Renal cortex interstitium (tissue), 15 donors: Measurements from ENCODE around the gene S100A4. TPM values are rescaled to one million over a fixed set of nuclear protein-coding genes. Genes with fewer than 3 reads are reported as not detected.
"Not testable (repeated sequence)": the region's sequence is repeated elsewhere in the genome, so short reads cannot be mapped to it uniquely, and the experiment has no call there.

Experiments
- DNase-seq, 11 donors: peaks; one replicate each; pipeline ENCODE4 v3.0.0-alpha.2; 2013; ENCODE audit warnings: low read depth in 9 of 11, low spot score in 4 of 11; ENCODE audit errors: extremely low read depth in 1 of 11
- long read RNA-seq, 16 experiments: transcript quantifications; one replicate each; lab custom pipeline, GENCODE V29; 2026
- polyA plus RNA-seq, 3 donors: library from polyadenylated mRNA; unstranded; fragments of 120-200 nt; gene quantifications; one replicate each; pipeline ENCODE4 v1.2.1, GENCODE V29; 2013; ENCODE audit not compliant: insufficient read length in 3 of 3

S100A4 gene
- 10 to 100 TPM; 31.8 to 32.4 (median 32.1) TPM for polyA plus RNA-seq
- long read RNA-seq, donor 1, transcript S100A4-204 (3 exons, 600 nt): major isoform, 14 of 17 reads
- long read RNA-seq, donor 1, partial matches to known transcripts: 0 of 17 reads
- long read RNA-seq, donor 1, other reads (novel, unspliced or antisense): 0 of 17 reads
- long read RNA-seq, donor 2, transcript S100A4-204 (3 exons, 600 nt): major isoform, 29 of 40 reads
- long read RNA-seq, donor 2, transcript S100A4-206 (2 exons, 755 nt): minor isoform, 7 of 40 reads
- long read RNA-seq, donor 2, partial matches to known transcripts: 0 of 40 reads
- long read RNA-seq, donor 2, other reads (novel, unspliced or antisense): 0 of 40 reads
- long read RNA-seq, donor 3, transcript S100A4-206 (2 exons, 755 nt): minor isoform, 9 of 67 reads
- long read RNA-seq, donor 3, transcript S100A4-204 (3 exons, 600 nt): major isoform, 54 of 67 reads
- long read RNA-seq, donor 3, partial matches to known transcripts: 0 of 67 reads
- long read RNA-seq, donor 3, other reads (novel, unspliced or antisense): 0 of 67 reads
- long read RNA-seq, donor 4, transcript S100A4-204 (3 exons, 600 nt): major isoform, 10 of 17 reads
- long read RNA-seq, donor 4, partial matches to known transcripts: 0 of 17 reads
- long read RNA-seq, donor 4, other reads (novel, unspliced or antisense): 0 of 17 reads
- long read RNA-seq, donor 5: 0 reads
- long read RNA-seq, donor 6, transcript S100A4-204 (3 exons, 600 nt): major isoform, 14 of 21 reads
- long read RNA-seq, donor 6, partial matches to known transcripts: 0 of 21 reads
- long read RNA-seq, donor 6, other reads (novel, unspliced or antisense): 0 of 21 reads
- long read RNA-seq, donor 7, transcript S100A4-204 (3 exons, 600 nt): major isoform, 24 of 33 reads
- long read RNA-seq, donor 7, partial matches to known transcripts: 0 of 33 reads
- long read RNA-seq, donor 7, other reads (novel, unspliced or antisense): 0 of 33 reads
- long read RNA-seq, donor 8, transcript S100A4-206 (2 exons, 755 nt): minor isoform, 10 of 71 reads
- long read RNA-seq, donor 8, transcript S100A4-204 (3 exons, 600 nt): major isoform, 56 of 71 reads
- long read RNA-seq, donor 8, partial matches to known transcripts: 0 of 71 reads
- long read RNA-seq, donor 8, other reads (novel, unspliced or antisense): 0 of 71 reads
- long read RNA-seq, donor 9, transcript S100A4-204 (3 exons, 600 nt): major isoform, 16 of 30 reads
- long read RNA-seq, donor 9, transcript S100A4-206 (2 exons, 755 nt): minor isoform, 5 of 30 reads
- long read RNA-seq, donor 9, partial matches to known transcripts: 6 of 30 reads
- long read RNA-seq, donor 9, other reads (novel, unspliced or antisense): 0 of 30 reads
- long read RNA-seq, donor 10, transcript S100A4-203 (3 exons, 573 nt): minor isoform, 6 of 59 reads
- long read RNA-seq, donor 10, transcript S100A4-206 (2 exons, 755 nt): minor isoform, 7 of 59 reads
- long read RNA-seq, donor 10, transcript S100A4-204 (3 exons, 600 nt): major isoform, 43 of 59 reads
- long read RNA-seq, donor 10, partial matches to known transcripts: 0 of 59 reads
- long read RNA-seq, donor 10, other reads (novel, unspliced or antisense): 0 of 59 reads
- long read RNA-seq, donor 11, transcript S100A4-204 (3 exons, 600 nt): major isoform, 13 of 15 reads
- long read RNA-seq, donor 11, partial matches to known transcripts: 0 of 15 reads
- long read RNA-seq, donor 11, other reads (novel, unspliced or antisense): 0 of 15 reads
- long read RNA-seq, donor 12, transcript S100A4-204 (3 exons, 600 nt): major isoform, 9 of 16 reads
- long read RNA-seq, donor 12, partial matches to known transcripts: 0 of 16 reads
- long read RNA-seq, donor 12, other reads (novel, unspliced or antisense): 0 of 16 reads
- long read RNA-seq, donor 13, transcript S100A4-204 (3 exons, 600 nt): major isoform, 45 of 61 reads
- long read RNA-seq, donor 13, transcript S100A4-206 (2 exons, 755 nt): minor isoform, 8 of 61 reads
- long read RNA-seq, donor 13, transcript S100A4-203 (3 exons, 573 nt): minor isoform, 5 of 61 reads
- long read RNA-seq, donor 13, partial matches to known transcripts: 0 of 61 reads
- long read RNA-seq, donor 13, other reads (novel, unspliced or antisense): 0 of 61 reads
- long read RNA-seq, donor 14, transcript S100A4-204 (3 exons, 600 nt): major isoform, 22 of 26 reads
- long read RNA-seq, donor 14, partial matches to known transcripts: 0 of 26 reads
- long read RNA-seq, donor 14, other reads (novel, unspliced or antisense): 0 of 26 reads
- long read RNA-seq, donor 15, transcript S100A4-204 (3 exons, 600 nt): major isoform, 9 of 18 reads
- long read RNA-seq, donor 15, partial matches to known transcripts: 5 of 18 reads
- long read RNA-seq, donor 15, other reads (novel, unspliced or antisense): 0 of 18 reads
- long read RNA-seq, donor 16, transcript S100A4-203 (3 exons, 573 nt): minor isoform, 7 of 97 reads
- long read RNA-seq, donor 16, transcript S100A4-204 (3 exons, 600 nt): major isoform, 74 of 97 reads
- long read RNA-seq, donor 16, transcript S100A4-206 (2 exons, 755 nt): minor isoform, 10 of 97 reads
- long read RNA-seq, donor 16, transcript S100A4-205 (3 exons, 537 nt): minor isoform, 5 of 97 reads
- long read RNA-seq, donor 16, partial matches to known transcripts: 0 of 97 reads
- long read RNA-seq, donor 16, other reads (novel, unspliced or antisense): 0 of 97 reads

DNA sequence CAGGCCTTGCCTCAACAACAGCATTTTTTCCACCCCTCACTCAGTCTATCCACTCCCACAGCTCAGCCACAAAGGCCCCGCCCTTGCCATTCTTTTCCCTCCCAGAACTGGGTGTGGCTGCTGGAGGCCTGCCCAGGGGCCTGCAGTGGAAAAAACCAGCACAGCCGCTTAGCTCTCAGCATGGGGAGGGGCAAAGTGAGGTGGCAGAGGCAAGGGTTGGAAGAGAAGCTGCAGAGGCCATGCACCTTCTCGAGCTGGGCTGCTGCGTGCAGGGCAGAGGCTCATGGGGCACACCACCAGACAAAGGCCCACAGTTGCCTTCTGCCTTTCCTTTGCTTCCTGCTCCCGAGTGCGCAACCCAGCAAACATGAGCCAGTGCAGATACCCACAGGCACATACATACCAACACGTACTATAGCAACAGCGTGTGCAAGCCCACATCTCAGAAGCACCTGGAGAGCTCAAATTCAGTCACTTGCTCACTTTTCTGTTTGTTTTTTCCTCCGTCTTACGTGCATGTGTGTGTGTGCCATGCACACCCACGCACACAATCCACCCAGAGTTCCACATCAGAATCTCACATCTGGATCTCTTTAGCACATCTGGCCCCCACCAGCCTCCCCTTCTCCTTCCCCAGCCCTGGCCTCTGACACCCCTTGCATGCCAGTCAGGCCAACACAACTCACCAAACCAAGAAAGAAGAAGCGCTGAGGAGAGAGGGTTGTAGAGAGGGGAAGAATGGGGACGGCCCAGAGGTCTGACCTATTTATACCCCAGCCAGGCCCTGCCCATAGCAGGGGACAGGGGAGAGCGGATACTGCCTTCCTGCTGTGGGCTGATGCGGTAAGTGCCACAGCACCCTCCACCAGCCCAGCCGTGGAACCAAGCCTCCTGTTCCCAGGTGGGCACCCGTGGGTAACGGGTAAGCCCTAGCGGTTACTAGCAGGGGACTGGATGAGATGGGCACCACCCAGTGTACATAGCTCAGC is at the start of gene S100A4:
Gene S100A4 (minus strand): TSS at position 740 of the 989 bp plus-strand sequence. CDS start 1,012 bp downstream, outside the sequence.
- peak in 8 of 11 donors; percentile 75 to 92 (median 82) for DNase-seq

- no peak for DNase-seq
Measured at GRCh38 chr1:153592748-153593147, 47.1 kb upstream of the S100A4 start.

GRCh38 chr1:153588482-153588881 is 42.9 kb upstream of the S100A4 start:
- no peak for DNase-seq

- not testable (repeated sequence) for DNase-seq
Measured at GRCh38 chr1:153588033-153588432, 42.4 kb upstream of the S100A4 start.

GRCh38 chr1:153587314-153587713 is 41.7 kb upstream of the S100A4 start:
- DNase-seq: no peak

DNA sequence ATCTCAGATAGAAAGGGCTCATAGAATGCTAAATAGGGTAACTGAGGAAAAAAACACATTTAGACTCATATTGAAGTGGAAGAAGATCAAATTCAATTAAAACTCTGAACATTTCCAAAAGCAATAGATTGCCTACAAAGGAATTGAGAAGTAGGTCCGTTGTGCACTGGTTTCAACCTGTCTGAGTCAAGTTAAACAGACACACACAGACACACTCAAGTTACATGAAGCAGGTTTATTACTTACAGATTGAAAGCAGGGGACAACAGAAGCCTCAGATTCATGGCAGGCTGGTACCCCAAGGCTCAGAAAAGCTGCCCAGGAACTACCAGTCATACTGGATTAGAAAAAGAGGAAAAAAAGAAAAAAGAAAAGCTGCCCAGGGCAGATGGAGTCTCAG is 40.7 kb upstream of the S100A4 start:
- no peak for DNase-seq

DNA sequence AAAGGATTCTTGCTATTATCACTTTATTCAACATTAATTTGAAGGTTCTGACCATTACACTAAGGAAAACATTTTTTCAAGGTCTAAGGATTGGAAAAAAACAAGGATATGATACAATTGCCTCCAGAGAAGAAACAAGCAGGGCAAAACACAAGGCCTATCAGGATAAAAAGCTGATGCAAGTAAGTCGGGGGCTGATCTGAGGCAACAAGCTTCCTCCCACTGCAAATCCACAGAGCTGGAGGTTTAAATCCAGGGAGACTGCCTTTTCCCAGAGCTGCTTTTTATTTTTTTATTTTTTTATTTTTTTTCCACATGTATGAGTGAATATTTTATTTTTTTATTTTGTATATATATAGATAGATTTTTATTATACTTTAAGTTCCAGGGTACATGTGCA is 39.4 kb upstream of the S100A4 start:
- no peak for DNase-seq

DNA sequence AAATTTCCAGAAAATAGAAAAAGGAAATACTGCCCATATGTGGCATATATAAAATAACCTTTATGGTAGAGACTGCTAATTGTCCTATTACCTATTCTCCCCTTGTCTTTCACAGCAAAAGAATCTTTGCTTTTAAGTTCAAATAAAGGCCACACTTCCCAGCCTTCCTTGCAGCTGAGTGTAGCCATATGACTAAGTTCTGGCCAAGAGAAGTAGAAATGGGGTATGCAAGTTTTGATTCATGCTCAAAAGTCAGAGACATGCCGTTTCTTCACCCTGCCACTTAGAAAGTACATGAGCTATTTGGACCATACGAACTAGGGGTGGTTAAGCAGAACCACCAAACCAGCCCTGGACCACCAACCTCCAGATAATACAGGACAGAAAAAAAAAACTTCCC is 38.4 kb upstream of the S100A4 start:
- DNase-seq: no peak

- DNase-seq: not testable (repeated sequence)
Measured at GRCh38 chr1:153583514-153583913, 37.9 kb upstream of the S100A4 start.

DNA sequence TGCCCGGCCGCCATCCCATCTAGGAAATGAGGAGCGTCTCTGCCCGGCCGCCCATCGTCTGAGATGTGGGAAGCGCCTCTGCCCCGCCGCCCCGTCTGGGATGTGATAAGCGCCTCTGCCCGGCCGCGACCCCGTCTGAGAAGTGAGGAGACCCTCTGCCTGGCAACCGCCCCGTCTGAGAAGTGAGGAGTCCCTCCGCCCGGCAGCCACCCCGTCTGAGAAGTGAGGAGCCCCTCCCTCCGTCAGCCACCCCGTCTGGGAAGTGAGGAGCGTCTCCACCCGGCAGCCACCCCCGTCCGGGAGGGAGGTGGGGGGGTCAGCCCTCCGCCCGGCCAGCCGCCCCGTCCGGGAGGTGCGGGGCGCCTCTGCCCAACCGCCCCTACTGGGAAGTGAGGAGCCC is 37.2 kb upstream of the S100A4 start:
- DNase-seq: not testable (repeated sequence)

- no peak for DNase-seq
Measured at GRCh38 chr1:153578936-153579335, 33.3 kb upstream of the S100A4 start.

DNA sequence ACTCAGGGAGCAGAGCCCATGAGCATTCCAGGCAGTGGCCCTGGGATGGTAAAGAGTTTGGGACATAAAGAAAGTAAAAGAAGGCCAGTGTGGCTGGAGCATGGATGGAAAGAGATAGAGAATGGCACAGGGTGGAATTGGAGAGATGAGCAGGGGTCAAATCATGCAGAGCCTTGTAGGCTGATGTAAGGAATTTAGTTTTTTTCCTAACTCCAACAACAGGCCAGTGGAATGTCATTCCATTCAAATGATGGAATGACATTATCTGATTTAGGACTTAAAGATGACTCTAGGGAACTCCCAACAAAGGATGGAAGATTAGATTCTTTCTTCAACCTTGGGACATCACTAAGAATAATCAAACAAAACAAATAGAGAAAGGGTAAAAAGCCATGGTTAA is 32.9 kb upstream of the S100A4 start:
- no peak for DNase-seq

- DNase-seq: no peak
Measured at GRCh38 chr1:153577624-153578051, 32.0 kb upstream of the S100A4 start.

- no peak for DNase-seq
Measured at GRCh38 chr1:153577138-153577537, 31.5 kb upstream of the S100A4 start.

DNA sequence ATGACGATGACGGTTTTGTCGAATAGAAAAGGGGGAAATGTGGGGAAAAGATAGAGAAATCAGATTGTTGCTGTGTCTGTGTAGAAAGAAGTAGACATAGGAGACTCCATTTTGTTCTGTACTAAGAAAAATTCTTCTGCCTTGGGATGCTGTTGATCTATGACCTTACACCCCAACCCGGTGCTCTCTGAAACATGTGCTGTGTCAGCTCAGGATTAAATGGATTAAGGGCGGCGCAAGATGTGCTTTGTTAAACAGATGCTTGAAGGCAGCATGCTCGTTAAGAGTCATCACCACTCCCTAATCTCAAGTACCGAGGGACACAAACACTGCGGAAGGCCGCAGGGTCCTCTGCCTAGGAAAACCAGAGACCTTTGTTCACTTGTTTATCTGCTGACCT is 29.9 kb upstream of the S100A4 start:
- not testable (repeated sequence) for DNase-seq
